Psoas muscle (tissue), 8 donors: Measurements from ENCODE around the gene GPATCH8. TPM values are rescaled to one million over a fixed set of nuclear protein-coding genes. Genes with fewer than 3 reads are reported as not detected.

Experiments
- ATAC-seq, 4 donors: fragments of 200-7000 bp; cut with Tn5 transposase; one replicate each; pipeline ENCODE4 v1.9.1; 2020; ENCODE audit warnings: moderate library complexity in 3 of 4, mild to moderate bottlenecking in 2 of 4
- DNase-seq, 2 donors: peaks; one replicate each; pipeline ENCODE4 v3.0.0-alpha.2; 2020
- H3K27ac ChIP-seq: fragments of 200-600 bp; one replicate; pipeline ENCODE4 v1.8.0; 2022
- H3K27me3 ChIP-seq, 3 donors: fragments of 200-600 bp in 1 of 3; one replicate each; pipeline versions ENCODE4 v1.6.1 to v1.8.0; 2013 to 2022; ENCODE audit warnings: low read length in 2 of 3, mild to moderate bottlenecking in 2 of 3, moderate library complexity in 1 of 3; ENCODE audit not compliant: insufficient read depth in 3 of 3
- H3K36me3 ChIP-seq, 2 donors: fragments of 200-600 bp in 1 of 2; one replicate each; pipeline versions ENCODE4 v1.6.1 to v1.8.0; 2013 to 2022; ENCODE audit warnings: low read depth in 1 of 2, mild to moderate bottlenecking in 1 of 2, moderate library complexity in 1 of 2; ENCODE audit not compliant: insufficient read depth in 1 of 2
- H3K4me1 ChIP-seq: fragments of 200-600 bp; one replicate; pipeline ENCODE4 v1.8.0; 2022
- H3K4me3 ChIP-seq: fragments of 200-600 bp; one replicate; pipeline ENCODE4 v1.8.0; 2022; ENCODE audit warnings: mild to moderate bottlenecking
- H3K9me3 ChIP-seq: fragments of 200-600 bp; one replicate; pipeline ENCODE4 v1.8.0; 2022
- CTCF ChIP-seq: fragments of 200-600 bp; IDR thresholded peaks from one replicate; pipeline ENCODE4 v1.8.0; 2022; ENCODE audit warnings: antibody characterized with exemption
- WGBS, 3 donors: extraction: QIAGEN DNeasy Blood & Tissue Kit; methylation state at CpG; one replicate each; pipeline versions ENCODE4 v1.1.6 to v1.1.7; 2013; 5-methylcytosine and 5-hydroxymethylcytosine counted together
- intact Hi-C, 2 donors: fragments of 100-400 bp; cut with DNase I; formaldehyde crosslinking; loops; one replicate each; pipeline versions ENCODE4 v1.11.0 to v1.14.2; 2022
- polyA plus RNA-seq, 3 donors: library from polyadenylated mRNA; stranded (reverse); fragments of 200-250 nt; gene quantifications; one replicate each; pipeline ENCODE4 v1.2.3, GENCODE V29; 2013
- total RNA-seq, 4 donors: library from RNA; stranded (reverse); fragmentation: NEBNext Ultra II Directional in 2 of 4; extraction: Animal tissue kit (Norgen Biotek cat#: 25700) in 2 of 4; gene quantifications; one replicate each; pipeline versions ENCODE4 v1.2.1 to v1.2.4, GENCODE V29; 2021 to 2023
- donor health status: healthy with polysubstance abuse.
- donor health status: DM: no; HTN: no; CAD: no; lungs with moderate emphysema.
- donor health status: Bipolar disorder and iron deficiency.
- donor health status: healthy.
- donor health status: DM: yes; HTN: yes; CAD: no.
- donor health status: DM: no; HTN: no; CAD: no.
- donor health status: DM: no; HTN: no; CAD: no.
- donor health status: DM: yes; HTN: yes; CAD: no.

The GPATCH8 gene
- total and polyA plus RNA-seq, 7 donors = 5.7 to 28.1 (median 19.0) TPM

DNA sequence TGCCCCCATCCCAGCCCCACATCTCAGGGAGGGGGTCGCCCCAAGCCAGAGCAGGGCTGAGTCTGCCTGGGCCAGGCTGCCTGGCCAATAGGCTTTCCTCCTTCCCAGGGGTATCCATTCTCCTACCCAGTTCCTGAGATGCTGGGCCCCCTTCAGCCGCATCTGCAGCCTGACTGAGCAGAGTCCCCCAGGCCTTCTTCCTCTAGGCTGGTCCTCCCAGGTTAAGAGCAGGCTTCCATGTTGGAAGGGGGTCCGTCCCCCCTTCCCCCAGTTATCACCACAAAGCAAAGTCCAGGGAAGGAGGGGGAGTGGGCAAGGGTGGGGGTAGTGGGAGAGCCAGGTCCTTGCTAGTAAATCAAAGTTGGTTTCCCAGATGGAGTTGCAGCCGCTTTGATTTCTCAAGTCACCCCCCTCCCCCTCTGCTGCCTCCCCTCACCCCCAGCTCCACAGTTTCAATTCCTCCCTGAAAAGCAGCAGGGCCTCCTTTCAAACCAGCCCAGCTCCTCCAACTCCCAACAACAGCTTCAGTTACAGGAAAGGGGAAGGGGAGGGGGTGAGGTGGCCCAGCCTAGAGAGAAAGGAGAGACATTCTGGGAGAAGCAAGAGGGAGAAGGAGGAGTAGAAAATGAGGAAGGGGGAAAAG, 44.5 kb upstream of the GPATCH8 start:
- no peak overlapping the region for H3K4me3 ChIP-seq
- TF ChIP-seq CTCF = no peak
- ATAC-seq (no peak), DNase-seq (no peak)
- no peaks in the 10 kb centered on the region for H3K4me1 ChIP-seq
- 74 to 82% (median 78%) methylated on average over 4 of the region's 4 CpGs for WGBS, 3 donors
- intact Hi-C loops = loop anchor here in 1 of 2 donors (10.0 kb wide), 1 partner anchor 307 kb away; no protein-coding TSS in a partner anchor
- peaks cover 0 to 15% (median 3%) of the 10 kb centered on the region in 3 donors for H3K27me3 ChIP-seq
- H3K27ac ChIP-seq = no peak overlapping the region
- H3K9me3 ChIP-seq = no peaks in the 10 kb centered on the region
- H3K36me3 ChIP-seq = no peaks in the 10 kb centered on the region

DNA sequence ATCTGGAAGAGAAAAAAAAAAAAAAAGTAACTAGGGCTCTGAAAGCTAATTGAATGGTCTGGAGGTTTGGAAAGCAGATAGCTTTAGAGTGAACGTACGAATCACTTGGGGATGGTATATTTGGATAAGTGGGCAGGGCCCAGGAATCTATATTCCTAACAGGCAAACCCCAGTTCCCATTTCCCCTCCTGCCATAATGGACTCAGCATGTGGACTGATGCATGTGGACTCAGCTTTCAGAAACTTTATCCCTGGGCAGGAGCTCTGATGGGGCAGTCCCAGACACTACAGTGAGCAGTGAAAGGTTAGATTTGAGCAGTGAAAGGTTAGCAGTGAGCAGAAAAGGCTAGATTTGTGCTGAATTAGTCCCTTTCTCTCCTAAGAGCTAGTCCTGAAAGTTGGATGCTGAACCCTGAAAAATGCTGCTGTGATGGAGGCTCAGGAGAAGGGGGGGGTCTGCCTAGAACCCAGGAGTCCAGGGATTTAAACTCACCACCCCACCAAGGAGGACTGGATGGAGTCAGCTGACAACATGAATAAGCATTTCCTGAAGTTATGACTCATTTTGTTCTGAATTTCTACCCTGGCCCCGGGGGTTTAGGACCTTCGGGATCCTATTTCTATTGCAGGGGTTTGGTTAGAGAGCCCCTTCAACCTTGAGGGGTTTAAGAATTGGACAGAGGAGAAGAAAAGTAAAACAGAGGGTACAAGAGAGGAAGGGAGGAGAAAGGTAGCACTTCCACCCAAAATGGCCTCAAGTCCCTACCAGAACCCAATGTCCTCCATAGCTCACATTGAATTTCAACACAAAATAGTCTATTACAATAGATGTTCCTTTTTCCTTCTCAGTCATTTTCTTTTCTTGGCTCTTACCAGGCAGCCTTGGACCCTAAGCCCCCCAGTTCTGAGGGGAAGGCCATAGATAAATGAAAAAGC, 43.7 kb upstream of the GPATCH8 start:
- Histone ChIP-seq H3K4me3 (no peak overlapping the region), H3K36me3 (no peaks in the 10 kb centered on the region), H3K27ac (no peak overlapping the region), H3K27me3 (peaks cover 0 to 21% (median 6%) of the 10 kb centered on the region in 3 donors), H3K9me3 (no peaks in the 10 kb centered on the region), H3K4me1 (no peaks in the 10 kb centered on the region)
- WGBS, 3 donors = 40 to 55% (median 43%) methylated on average over 4 of the region's 4 CpGs
- ATAC-seq = no peak
- no peak for TF ChIP-seq CTCF
- no peak for DNase-seq
- intact Hi-C loops = loop anchor here in 1 of 2 donors (10.0 kb wide), 1 partner anchor 308 kb away; no protein-coding TSS in a partner anchor

GRCh38 chr17:44543905-44544523, 40.8 kb upstream of the GPATCH8 start:
- TF ChIP-seq CTCF = no peak
- DNase-seq (no peak), ATAC-seq (no peak)
- no peak overlapping the region for H3K4me3 ChIP-seq
- no peaks in the 10 kb centered on the region for H3K36me3 ChIP-seq
- H3K27me3 ChIP-seq = peaks cover 0 to 39% (median 8%) of the 10 kb centered on the region in 3 donors
- H3K9me3 ChIP-seq = no peaks in the 10 kb centered on the region
- no peaks in the 10 kb centered on the region for H3K4me1 ChIP-seq
- 63 to 72% (median 67%) methylated on average over 5 of the region's 5 CpGs for WGBS, 3 donors
- H3K27ac ChIP-seq = no peak overlapping the region
- intact Hi-C loops = loop anchor here in 1 of 2 donors (10.0 kb wide), 1 partner anchor 311 kb away; no protein-coding TSS in a partner anchor

DNA sequence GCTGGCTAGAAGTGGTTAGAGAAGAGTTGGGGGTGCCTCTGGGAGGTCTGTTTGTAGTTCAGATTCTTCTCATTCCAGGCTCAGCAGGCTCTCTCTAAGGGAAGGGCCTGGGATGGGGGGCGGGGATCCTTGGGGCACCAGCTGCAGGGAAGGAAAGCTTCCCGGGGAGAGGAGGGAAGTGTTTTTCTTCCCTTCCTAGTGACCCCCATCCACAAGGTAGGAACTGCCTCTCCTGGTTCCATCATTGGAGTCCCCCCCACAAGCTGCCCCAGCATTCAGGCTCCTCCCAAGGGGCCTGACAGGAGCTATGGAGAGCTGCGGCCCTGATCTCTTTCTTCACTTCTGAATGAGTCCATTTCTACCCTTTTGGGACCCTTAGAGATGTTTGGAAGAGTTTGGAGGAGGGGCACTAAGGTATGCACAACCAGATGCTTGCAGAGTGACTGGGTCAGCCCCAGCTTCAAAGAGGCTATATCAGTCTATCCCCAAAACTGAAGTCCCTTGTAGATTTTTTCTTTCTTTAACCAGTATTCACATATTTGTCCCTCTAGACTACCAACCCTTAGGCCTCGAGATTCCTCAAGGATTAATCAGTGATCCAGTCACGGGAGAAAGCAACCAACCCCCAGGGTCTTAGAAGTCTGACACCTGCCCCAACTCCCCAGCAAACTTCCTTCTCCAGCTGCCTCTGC, 40.2 kb upstream of the GPATCH8 start:
- Histone ChIP-seq H3K4me3 (no peak overlapping the region), H3K9me3 (no peaks in the 10 kb centered on the region), H3K36me3 (no peaks in the 10 kb centered on the region), H3K27ac (no peak overlapping the region), H3K27me3 (peaks cover 0 to 39% (median 7%) of the 10 kb centered on the region in 3 donors), H3K4me1 (no peaks in the 10 kb centered on the region)
- WGBS, 3 donors = 31 to 45% (median 42%) methylated on average over 5 of the region's 5 CpGs
- no peak for TF ChIP-seq CTCF
- intact Hi-C loops = loop anchor here in 1 of 2 donors (10.0 kb wide), 1 partner anchor 311 kb away; no protein-coding TSS in a partner anchor
- ATAC-seq = no peak
- no peak for DNase-seq
